Forelimb muscle (tissue), 1 donor: Measurements from ENCODE around the gene RBM10. TPM values are rescaled to one million over a fixed set of nuclear protein-coding genes. Genes with fewer than 3 reads are reported as not detected.

Source experiments
- DNase-seq: peaks from one replicate; pipeline ENCODE4 v3.0.0-alpha.2; 2013; ENCODE audit warnings: low read depth
- polyA plus RNA-seq: library from polyadenylated mRNA; unstranded; fragments of 120-200 nt; gene quantifications from one replicate; pipeline ENCODE4 v1.2.1, GENCODE V29; 2013; ENCODE audit not compliant: insufficient read length

The RBM10 gene
- polyA plus RNA-seq, 1 donor: 31.9 TPM

- no peak for DNase-seq
Measured at GRCh38 chrX:47194194-47194787, 49.3 kb downstream of the RBM10 start.

- no peak for DNase-seq
Measured at GRCh38 chrX:47196098-47196497, 51.1 kb downstream of the RBM10 start.

- DNase-seq: no peak
Measured at GRCh38 chrX:47197526-47197925, 52.5 kb downstream of the RBM10 start.

DNA sequence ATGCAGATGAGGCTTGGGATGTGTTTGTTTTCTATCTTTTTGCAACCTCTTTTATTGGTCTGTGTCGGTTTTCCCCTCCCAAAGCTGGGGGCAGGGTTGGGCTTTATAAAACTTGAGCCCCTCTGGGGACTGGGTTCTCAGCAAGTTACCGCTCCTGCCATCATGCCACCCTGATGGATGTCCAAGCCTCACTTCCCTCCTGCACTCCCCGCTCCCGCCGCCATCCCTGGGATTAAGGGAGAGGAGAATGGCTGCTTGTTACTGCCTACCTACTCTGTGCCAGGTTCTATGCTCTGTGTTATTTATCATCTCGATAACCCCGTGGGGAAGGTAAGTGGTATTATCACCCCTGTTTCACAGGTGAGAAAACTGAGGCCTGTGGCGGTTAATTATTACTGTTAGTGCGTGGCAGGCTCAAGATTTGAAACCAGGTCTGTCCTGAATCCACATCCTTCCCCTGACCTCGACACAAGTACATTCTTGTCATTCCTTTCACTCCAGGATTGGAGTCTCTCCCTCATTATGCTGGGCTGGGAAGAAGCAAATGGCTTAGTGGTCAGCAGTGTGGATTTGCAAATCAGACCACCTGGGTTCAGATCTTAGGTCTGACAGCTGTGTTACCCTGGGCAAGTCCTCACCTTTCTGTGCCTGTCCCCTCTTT, 53.1 kb downstream of the RBM10 start:
- no peak for DNase-seq

DNA sequence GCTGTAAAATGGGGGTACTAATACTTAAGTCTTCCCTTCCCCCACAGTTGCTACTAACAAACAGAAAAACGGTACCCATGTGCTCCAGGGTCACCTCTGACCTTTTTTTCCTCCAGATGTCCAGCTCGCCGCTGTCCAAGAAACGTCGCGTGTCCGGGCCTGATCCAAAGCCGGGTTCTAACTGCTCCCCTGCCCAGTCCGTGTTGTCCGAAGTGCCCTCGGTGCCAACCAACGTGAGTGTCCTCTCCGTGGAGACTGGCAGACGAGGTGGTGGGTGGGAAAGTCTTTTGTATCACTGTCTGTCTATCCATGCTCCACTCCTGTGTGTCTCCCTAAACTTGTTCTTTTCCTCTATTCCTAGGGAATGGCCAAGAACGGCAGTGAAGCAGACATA, 53.7 kb downstream of the RBM10 start:
- DNase-seq: no peak

GRCh38 chrX:47199286-47199685, 54.3 kb downstream of the RBM10 start:
- no peak for DNase-seq

DNA sequence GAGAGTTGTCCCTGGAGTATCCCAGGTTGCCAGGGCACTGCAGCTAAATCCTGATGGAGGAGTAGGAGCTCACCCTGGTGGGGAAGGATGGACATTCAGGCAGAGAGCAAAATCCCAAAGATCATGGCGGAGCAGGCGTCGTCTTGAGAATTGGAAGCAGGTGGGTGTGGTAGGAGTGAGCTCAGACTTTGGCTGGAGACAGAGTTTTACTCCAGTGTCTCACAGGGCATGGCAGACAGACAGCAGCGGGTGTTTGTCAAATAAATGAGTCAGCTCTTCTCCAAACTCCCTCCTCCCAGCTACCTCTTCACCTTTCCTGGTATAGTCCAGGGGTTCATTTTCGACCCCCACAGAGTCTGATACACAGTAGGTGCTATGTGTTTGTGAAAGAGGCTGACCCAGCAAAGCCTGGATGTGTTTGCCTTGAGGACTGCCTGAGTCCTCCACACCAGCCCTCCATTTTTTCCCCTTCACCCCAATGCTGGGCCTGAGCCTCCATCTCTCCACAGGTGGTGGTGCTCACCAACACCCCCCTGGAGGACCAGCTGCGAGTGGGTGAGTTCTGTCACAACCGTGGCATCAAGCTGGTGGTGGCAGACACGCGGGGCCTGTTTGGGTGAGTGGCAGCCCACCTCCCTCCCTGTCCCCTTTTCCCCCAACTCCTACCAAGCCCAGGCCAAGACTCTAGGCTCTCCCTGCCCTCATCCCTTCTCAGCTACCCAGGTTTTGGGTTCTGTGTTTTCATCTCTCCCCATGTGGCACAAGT, 55.5 kb downstream of the RBM10 start:
- DNase-seq: no peak

- no peak for DNase-seq
Measured at GRCh38 chrX:47201345-47201944, 56.4 kb downstream of the RBM10 start.

GRCh38 chrX:47202316-47202715, 57.3 kb downstream of the RBM10 start:
- no peak for DNase-seq

DNA sequence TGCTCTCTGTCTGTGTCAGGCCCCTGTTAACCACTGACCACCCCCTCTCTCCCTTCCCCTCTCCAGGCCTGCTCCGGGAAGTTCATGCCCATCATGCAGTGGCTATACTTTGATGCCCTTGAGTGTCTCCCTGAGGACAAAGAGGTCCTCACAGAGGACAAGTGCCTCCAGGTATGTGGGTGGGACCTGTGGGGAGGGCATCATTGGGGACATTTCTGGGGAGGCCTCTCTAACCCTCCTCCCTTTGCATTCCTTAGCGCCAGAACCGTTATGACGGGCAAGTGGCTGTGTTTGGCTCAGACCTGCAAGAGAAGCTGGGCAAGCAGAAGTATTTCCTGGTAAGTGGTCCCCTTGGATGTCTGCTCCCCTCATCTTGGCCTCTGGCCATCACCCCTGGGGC, 57.9 kb downstream of the RBM10 start:
- no peak for DNase-seq

GRCh38 chrX:47204970-47205369, 59.9 kb downstream of the RBM10 start:
- no peak for DNase-seq

- no peak for DNase-seq
Measured at GRCh38 chrX:47206316-47206715, 61.3 kb downstream of the RBM10 start.

DNA sequence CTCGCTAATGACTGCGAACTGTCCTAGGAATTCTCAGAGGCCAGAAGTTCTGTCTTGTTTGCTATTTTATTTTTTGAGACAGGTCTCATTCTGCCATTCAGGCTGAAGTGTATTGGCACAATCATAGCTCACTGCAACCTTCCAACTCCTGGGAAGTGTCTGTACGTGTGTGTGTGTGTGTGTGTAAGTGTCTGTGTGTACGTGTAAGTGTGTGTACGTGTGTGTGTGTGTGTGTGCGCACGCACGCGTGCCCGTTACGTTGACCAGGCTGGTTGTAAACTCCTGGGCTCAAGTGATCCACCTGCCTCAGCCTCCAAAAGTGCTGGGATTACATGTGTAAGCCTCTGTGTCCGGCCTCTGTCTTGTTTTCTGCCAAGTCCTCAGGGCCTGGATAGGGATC, 63.1 kb downstream of the RBM10 start:
- no peak for DNase-seq

GRCh38 chrX:47209508-47210238, 64.7 kb downstream of the RBM10 start:
- DNase-seq: no peak

DNA sequence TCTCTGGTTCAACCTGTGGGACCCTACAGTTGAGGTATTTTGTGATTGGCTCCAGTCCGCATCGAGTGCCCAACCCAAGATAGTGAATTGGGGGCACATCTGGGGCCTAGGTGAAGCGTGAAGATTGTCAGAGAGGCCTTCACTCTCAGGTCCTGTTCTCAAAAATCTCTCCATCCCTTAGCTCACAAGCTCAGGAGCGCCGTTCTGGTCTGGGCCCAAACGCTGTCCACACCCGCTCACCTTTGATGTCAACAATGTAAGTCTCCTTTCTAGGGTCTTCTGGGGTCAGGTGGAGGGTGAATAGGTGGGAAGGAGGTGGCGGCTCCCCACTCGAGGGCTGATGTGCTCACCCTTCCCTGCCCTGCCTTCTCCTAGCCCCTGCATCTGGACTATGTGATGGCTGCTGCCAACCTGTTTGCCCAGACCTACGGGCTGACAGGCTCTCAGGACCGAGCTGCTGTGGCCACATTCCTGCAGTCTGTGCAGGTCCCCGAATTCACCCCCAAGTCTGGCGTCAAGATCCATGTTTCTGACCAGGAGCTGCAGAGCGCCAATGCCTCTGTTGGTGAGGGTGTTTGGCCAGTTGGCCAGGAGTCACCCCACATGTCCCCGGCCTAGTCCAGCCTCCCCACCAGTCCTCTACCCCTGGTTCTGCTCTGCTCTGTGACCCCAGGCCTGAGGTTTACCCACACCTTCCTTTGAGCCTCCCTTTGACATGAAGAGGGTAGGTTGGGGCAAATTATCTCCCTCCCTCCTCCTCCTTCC, 65.8 kb downstream of the RBM10 start:
- DNase-seq: no peak

GRCh38 chrX:47212381-47213293, 67.6 kb downstream of the RBM10 start:
- DNase-seq: no peak

- DNase-seq: no peak
Measured at GRCh38 chrX:47214435-47215077, 69.5 kb downstream of the RBM10 start.

DNA sequence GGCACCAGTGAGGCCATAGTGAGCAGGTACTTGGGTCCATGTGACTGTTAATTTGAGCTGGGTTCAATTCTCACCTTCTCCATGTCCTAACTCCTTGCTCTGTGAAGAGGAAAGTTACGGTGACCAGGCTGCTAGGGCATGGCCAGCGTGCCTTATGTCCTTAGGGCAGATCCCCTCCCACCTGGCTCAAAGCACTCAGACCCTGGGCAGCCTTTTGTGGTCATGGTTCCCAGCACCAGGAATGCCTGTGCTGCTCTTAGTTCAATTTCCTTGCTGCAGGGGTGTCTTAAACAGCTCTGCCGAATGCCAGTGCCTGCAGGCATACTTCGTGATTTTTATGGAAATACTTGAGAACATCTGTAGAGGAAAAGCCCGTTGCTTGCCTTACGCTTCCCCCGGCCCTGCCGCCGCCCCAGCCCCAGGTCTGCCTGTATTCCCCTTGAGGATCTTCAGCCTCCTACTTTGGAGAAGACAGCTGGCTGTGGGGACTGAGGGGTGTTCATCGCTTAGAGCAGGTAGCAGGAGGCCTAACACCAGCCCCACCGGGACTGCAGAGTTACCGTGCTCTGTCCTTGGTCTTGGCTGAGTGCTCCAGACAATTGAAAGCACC, 70.4 kb downstream of the RBM10 start:
- no peak for DNase-seq

DNA sequence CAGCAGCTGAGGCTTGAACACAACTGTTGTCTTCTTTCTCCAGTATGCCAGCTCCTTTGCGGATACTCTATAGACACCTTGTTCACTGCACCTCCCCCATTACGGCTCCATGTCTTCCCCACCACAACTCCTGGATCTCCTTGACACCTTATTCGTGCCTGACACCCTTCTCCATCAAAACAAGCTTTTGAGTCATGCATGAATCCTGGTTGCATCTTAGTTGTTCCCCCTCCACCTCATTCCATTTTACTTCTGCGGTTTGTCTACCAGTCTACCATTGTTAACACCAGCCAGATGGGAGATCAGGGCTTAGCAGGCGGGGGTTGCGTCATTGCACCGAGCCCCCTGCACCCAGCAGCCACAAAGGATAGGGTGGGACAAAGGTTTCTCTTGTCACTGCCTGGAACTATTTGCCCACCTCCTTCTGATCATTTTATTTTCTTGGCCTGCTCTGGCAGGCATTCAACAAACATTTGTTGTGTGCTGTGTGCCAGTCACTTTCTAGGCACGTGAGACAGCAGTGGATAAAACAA, 71.4 kb downstream of the RBM10 start:
- no peak for DNase-seq
